GM18951 (cell line): ENCODE results near the gene TMEM50B.
A peak's percentile ranks its signal among the peaks of the same experiment; 100 is the strongest.

Source experiments
- POLR2A ChIP-seq: IDR thresholded peaks from 4 replicates; pipeline ENCODE4 v1.6.1; 2011; ENCODE audit warnings: mild to moderate bottlenecking; ENCODE audit not compliant: insufficient read length, insufficient read depth; ENCODE audit errors: extremely low read depth
- in situ Hi-C: fragments of 300-500 bp; cut with MboI; formaldehyde crosslinking; loops from one replicate; pipeline ENCODE4 v1.12.0; 2022; ENCODE audit warnings: low sequenced_read_pairs, mixed read lengths, inconsistent platforms; ENCODE audit not compliant: unreplicated experiment

TMEM50B gene

DNA sequence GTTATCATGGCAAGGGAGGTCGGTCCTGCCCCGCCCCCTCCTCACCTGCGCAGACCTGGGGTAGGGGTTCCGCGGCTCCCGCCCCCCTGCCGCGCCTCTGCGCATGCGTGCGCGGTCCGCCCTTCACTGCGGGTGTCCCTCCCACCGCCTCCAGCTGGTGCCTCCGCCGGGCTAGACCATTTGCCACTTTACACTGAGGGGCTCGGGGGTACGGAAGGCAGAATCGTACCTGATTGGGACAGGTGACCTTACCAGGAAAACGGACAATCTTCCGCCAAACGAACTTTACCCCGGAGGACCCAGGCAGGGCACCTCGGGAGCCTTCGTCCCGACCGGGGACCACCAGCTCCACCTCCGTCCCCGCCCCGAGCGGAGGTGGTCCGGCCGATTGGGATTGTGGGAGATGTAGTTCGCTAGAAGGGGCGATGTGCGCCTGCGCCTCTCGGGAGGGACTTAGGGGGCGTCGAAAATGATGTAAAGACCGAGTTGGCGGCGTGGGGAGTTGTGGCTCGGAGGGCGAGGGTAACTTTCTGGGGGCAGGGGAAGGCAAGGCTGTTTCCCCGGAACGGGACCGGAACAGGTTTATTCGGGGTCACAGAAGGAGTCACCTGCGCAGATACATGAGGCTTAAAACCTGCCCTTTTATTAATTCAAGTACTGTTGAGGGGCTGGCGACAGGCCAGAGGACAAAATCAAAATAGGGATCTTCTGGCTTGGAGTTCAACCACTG, 11.8 kb upstream of the TMEM50B start, which contains the start of gene DNAJC28:
Gene DNAJC28, minus strand, starts transcription at position 344 of the 730 bp plus-strand sequence. CDS start 2,323 bp downstream, outside the sequence.
- in situ Hi-C loops = no loop called here
- peak; percentile 53 for TF ChIP-seq POLR2A

DNA sequence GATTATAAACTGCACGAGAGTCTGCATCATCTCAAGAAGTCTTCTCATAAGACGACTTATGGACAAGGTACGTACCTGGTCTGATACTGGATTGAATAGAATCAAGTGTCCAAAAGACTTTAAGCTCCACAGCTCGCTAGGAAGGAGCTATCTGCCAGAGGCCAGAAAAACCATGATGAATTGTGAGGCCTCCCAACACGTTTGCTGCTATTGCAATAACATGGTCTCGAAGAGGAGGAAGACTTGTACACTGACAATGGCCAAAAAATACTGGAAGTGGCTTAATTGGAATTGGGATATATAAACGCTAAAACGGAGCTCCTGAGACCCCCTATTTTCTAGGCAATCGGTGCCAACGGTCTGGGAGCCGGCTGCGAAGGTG, 11.2 kb upstream of the TMEM50B start:
- in situ Hi-C loops = no loop called here

DNA sequence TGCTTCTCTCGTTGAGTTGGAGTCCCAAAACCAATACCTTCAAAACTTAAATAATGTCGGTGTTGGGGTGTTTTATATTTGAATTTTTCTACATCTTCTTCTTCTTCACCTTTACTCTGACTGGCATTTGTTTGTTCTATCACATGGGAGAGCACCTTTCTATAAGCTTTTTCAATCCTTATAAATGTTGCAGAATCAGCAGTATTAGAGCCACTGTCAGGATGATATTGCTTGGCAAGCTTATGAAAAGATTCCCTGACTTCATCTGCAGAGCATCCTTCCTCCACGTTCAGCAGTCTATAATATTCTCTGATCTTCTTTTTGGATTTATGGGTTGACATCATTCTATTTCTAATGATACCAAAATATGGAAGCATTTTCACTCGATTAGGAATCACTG, 9.2 kb upstream of the TMEM50B start:
- in situ Hi-C loops = no loop called here
- no peak for TF ChIP-seq POLR2A

More for the DNA sequence above, 11.2 kb upstream of the TMEM50B start:
- no peak for TF ChIP-seq POLR2A

DNA sequence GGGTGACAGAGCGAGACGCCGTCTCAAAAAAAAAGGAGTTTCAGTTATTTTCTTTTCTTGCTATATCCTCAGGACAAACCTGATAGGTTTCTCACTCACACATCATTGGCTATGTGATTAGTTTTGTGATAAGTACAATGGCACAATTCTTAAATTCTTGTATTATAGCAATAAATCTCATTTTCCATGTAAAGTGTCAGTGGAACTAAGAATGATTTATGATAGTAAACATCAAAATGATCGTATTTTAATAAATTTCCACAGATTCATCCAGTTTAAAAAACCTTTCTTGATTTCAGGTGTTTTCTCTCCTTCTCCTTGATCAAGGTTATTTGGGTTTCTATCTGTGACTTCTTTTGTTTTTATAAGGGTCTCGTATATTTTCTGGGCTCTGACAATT, 8.2 kb upstream of the TMEM50B start:
- no peak for TF ChIP-seq POLR2A
- in situ Hi-C loops = no loop called here

GRCh38 chr21:33481314-33481943, 1.7 kb upstream of the TMEM50B start:
- TF ChIP-seq POLR2A = no peak
- in situ Hi-C loops = no loop called here

- in situ Hi-C loops = no loop called here
- no peak for TF ChIP-seq POLR2A
Measured at GRCh38 chr21:33480481-33481103, 818 bp upstream of the TMEM50B start.

DNA sequence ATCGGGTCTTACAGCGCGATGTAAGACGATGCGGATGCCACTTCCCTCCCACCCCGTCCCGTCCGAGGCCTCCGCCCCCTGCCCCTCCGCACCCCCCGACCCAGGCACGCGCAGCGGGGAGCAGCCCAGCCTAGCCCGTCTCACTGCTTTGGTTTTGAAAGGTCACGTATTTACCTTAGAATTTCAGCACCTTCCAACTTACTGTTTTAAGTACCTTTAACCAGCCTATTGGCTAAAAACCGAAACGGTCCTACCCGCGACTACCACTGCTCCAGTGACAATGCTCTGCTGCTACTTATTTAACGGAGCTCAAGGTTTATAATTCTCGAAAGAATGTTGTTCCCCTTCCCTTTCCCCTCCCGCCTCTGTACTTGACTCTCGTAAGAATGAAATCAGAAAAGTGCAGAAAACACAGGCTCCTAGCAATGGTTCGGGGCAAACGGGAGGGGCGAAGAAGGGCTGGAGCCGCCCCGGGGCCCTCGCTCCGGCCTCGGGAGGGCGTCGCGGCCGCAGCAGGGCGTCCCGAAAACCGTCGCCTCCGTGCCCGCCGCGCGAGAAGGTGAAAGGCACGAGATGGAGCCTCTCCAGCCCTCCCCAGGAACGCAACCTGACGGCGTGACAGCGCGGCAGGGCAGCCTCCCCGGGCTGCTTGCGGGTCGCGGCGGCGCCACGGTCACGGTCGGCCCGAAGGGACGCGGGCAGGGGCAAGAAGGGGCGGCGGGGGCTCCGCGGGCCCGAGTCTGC, 667 bp downstream of the TMEM50B start:
- in situ Hi-C loops = no loop called here
- TF ChIP-seq POLR2A = no peak

GRCh38 chr21:33478182-33478581, 1.6 kb downstream of the TMEM50B start:
- in situ Hi-C loops = no loop called here
- TF ChIP-seq POLR2A = no peak

- in situ Hi-C loops = no loop called here
- no peak for TF ChIP-seq POLR2A
Measured at GRCh38 chr21:33477066-33477465, 2.7 kb downstream of the TMEM50B start.

- no peak for TF ChIP-seq POLR2A
- in situ Hi-C loops = loop anchor here (25.0 kb wide), 1 partner anchor 636 kb away; no protein-coding TSS in a partner anchor
Measured at GRCh38 chr21:33473344-33473743, 6.4 kb downstream of the TMEM50B start.

GRCh38 chr21:33470701-33471100, 9.1 kb downstream of the TMEM50B start:
- in situ Hi-C loops = loop anchor here (25.0 kb wide), 1 partner anchor 633 kb away; no protein-coding TSS in a partner anchor
- TF ChIP-seq POLR2A = no peak

- in situ Hi-C loops = loop anchor here (25.0 kb wide), 1 partner anchor 632 kb away; no protein-coding TSS in a partner anchor
Measured at GRCh38 chr21:33469183-33469582, 10.6 kb downstream of the TMEM50B start.
